ENCODE measurements around the gene DCAF7.

DNA sequence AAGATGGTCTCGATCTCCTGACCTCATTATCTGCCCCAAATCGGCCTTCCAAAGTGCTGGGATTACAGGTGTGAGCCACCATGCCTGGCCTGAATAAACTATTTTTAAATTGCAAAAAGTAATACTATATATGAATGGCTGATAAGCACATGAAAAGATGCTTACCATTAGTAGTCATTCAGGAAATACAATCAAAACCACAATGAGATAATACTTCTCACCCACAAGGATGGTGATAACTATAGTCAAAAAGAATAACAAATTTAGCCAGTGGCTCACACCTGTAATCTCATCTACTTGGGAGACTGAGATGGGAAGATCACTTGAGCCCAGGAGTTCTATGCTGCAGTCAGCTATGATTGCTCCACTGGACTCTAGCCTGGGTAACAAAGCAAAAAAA is 48.0 kb downstream of the DCAF7 start:
- TF ChIP-seq POLR2AphosphoS5 (IDR thresholded peaks at IDR 0.05) (no peak), POLR2A (IDR thresholded peaks at IDR 0.05) (no peak), CTCF (IDR thresholded peaks at IDR 0.05) (no peak)

All from breast epithelium (tissue), 3 donors.